Right lobe of liver (tissue), 6 donors: ENCODE data around the gene ADRM1. TPM values are rescaled to one million over a fixed set of nuclear protein-coding genes. Genes with fewer than 3 reads are reported as not detected.

Experiments used
- ATAC-seq, 4 donors: fragments of 200-7000 bp; cut with Tn5 transposase; one replicate each; pipeline ENCODE4 v1.9.1; 2020; ENCODE audit warnings: mild to moderate bottlenecking in 4 of 4, moderate library complexity in 4 of 4
- DNase-seq, 3 donors: peaks; one replicate each; pipeline ENCODE4 v3.0.0-alpha.2; 2020
- H3K27ac ChIP-seq, 3 donors: fragments of 200-600 bp; one replicate each; pipeline ENCODE4 v1.8.0; 2022
- H3K27me3 ChIP-seq, 2 donors: fragments of 200-600 bp; one replicate each; pipeline ENCODE4 v1.8.0; 2022
- H3K36me3 ChIP-seq, 4 donors: fragments of 200-600 bp; sonication (generic) in 1 of 4; one replicate each; pipeline versions ENCODE4 v1.5.1 to v1.8.0; 2017 to 2022; ENCODE audit warnings: control low read depth in 1 of 4
- H3K4me1 ChIP-seq, 4 donors: fragments of 200-600 bp; sonication (generic) in 1 of 4; one replicate each; pipeline versions ENCODE4 v1.5.1 to v1.8.0; 2017 to 2022; ENCODE audit warnings: control low read depth in 1 of 4
- H3K4me3 ChIP-seq, 3 donors: fragments of 200-600 bp; one replicate each; pipeline ENCODE4 v1.8.0; 2022
- H3K9me3 ChIP-seq, 4 donors: fragments of 200-600 bp; sonication (generic) in 1 of 4; one replicate each; pipeline versions ENCODE4 v1.5.1 to v1.8.0; 2017 to 2022; ENCODE audit warnings: control low read depth in 1 of 4
- POLR2A ChIP-seq: fragments of 450-650 bp; IDR thresholded peaks from one replicate; pipeline ENCODE4 v1.6.1; 2017; ENCODE audit warnings: antibody characterized with exemption, mild to moderate bottlenecking
- WGBS: methylation state at CpG from one replicate; pipeline ENCODE4 v1.1.6; 2018; ENCODE audit warnings: low coverage, low lambda C conversion rate; ENCODE audit not compliant: insufficient coverage; ENCODE audit errors: missing lambda C conversion rate; 5-methylcytosine and 5-hydroxymethylcytosine counted together
- intact Hi-C, 2 donors: fragments of 100-400 bp; cut with DNase I; formaldehyde crosslinking; loops; one replicate each; pipeline versions ENCODE4 v1.11.2 to v1.14.1; 2022
- total RNA-seq, 6 experiments: library from RNA; depleted of rRNA in 2 of 6; stranded (reverse); fragments of >200 nt in 2 of 6; fragmentation: NEBNext Ultra II Directional in 3 of 6; extraction: Animal tissue kit (Norgen Biotek cat#: 25700) in 3 of 6; gene quantifications; one replicate each; pipeline versions ENCODE4 v1.1.0 to v1.2.4, GENCODE V29; 2016 to 2023
- TF ChIP-seq, protein P1 (sequence below), 4 donors: fragments of 200-600 bp in 3 of 4; fragments of 450-650 bp in 1 of 4; IDR thresholded peaks; one replicate each; pipeline versions ENCODE4 v1.5.1 to v1.8.0; 2016 to 2022; ENCODE audit warnings: antibody characterized with exemption in 4 of 4, mild to moderate bottlenecking in 2 of 4
- donor health status: DM: no; HTN: yes; CAD: no.
- donor health status: DM: no; HTN: no; CAD: no.
- donor health status: DM: no; HTN: no; CAD: no.
- donor health status: DM: no; HTN: yes; CAD: no.
- donor health status: DM: no; HTN: yes; CAD: no.

Gene ADRM1
- total RNA-seq, 6 experiments from 2014 or later = 49.5 to 139 (median 55.7) TPM

DNA sequence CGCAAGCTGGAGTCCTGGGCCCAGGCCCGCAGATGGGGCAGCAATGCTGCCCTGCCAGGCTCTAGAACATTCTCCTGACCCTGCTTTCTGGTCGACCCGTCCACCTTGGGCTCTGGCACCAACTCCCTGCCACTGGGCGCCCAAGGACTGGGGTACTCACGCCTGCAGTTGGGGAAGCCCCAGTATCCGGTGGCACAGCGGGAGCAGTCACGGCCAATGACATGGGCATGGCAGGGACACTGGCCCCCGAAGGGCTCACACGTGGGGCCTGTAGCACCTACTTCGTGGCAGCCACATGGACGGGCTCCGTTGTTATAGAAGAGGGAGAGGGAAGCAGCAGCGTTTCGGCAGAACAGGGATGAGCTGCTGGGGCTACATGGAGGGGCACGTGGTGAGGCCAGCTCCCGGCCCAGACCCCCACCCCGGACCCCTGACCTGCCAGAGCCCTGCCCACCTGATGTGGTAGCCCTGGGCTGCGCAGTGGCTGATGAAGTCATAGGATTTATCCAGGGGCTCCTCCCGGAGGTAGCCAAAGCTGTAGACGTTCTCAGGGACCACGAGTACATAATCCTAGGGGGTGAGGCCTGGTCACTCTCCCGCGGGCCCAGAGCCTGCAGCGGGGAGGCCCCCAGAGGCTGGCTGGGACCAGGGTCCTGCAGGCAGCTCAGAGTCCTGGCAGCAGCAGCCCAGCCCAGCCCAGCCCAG, 26.0 kb downstream of the ADRM1 start:
- ATAC-seq = no peak

DNA sequence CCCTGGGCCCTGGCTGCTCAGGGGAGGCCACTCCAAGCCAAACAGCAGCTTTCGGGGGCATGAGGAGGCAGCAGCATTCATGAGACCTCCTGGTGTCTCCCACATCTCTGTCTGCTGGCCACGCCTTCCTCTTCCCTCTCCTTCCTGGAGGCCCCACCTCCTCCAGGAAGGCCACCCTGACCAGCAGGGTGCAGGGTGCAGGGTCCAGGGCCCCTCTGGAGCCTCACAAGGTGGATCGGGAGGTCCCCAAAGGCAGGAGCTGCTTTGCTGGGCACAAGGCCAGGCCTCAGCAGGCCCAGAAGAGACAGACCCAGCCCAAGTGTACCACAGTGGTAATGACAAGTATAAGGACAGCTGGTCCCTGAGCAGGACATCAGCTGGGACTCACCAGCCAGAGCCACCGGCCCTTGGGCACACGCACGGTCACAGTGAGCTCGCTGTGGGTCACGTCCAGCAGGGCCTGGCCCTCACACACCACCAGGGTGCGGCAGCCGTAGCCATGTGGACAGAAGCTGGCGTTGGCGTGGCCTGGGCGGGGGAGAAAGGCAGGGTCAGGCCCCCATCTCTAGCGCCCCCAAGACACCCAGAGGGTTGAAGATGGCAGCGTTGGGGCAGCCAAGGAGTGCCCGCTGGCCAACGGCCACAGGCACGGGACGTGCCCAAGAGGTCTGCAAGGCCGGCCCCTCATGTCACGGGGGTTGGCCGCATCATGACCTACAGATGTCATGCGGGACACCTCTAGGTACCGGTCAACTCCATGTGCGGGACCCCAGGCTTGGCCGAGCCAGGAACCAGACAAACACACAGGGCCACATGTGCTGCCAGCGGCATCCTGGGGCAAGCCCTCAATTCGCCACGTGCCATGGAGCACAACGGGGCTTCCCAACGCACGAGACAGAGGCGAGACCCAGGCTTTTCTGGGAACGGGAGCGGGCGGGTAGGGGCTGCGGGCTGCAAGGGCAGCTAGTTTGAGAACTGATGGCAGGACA, 26.9 kb downstream of the ADRM1 start:
- 80% methylated on average over 1 of the region's 37 CpGs for WGBS
- H3K27me3 ChIP-seq = no peaks in the 10 kb centered on the region
- no peak overlapping the region for H3K4me3 ChIP-seq
- ATAC-seq (no peak), DNase-seq (no peak)
- no peak overlapping the region for H3K27ac ChIP-seq
- H3K4me1 ChIP-seq = no peaks in the 10 kb centered on the region
- TF ChIP-seq POLR2A = no peak
- TF ChIP-seq, protein P1, sequence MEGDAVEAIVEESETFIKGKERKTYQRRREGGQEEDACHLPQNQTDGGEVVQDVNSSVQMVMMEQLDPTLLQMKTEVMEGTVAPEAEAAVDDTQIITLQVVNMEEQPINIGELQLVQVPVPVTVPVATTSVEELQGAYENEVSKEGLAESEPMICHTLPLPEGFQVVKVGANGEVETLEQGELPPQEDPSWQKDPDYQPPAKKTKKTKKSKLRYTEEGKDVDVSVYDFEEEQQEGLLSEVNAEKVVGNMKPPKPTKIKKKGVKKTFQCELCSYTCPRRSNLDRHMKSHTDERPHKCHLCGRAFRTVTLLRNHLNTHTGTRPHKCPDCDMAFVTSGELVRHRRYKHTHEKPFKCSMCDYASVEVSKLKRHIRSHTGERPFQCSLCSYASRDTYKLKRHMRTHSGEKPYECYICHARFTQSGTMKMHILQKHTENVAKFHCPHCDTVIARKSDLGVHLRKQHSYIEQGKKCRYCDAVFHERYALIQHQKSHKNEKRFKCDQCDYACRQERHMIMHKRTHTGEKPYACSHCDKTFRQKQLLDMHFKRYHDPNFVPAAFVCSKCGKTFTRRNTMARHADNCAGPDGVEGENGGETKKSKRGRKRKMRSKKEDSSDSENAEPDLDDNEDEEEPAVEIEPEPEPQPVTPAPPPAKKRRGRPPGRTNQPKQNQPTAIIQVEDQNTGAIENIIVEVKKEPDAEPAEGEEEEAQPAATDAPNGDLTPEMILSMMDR (IDR thresholded peaks at IDR 0.05) = no peak
- H3K36me3 ChIP-seq = peaks cover 0 to 13% (median 4%) of the 10 kb centered on the region in 4 donors
- H3K9me3 ChIP-seq = no peaks in the 10 kb centered on the region
- intact Hi-C loops = no loop called here

More for the DNA sequence above, 26.0 kb downstream of the ADRM1 start:
- intact Hi-C loops = no loop called here
- Histone ChIP-seq H3K4me3 (no peak overlapping the region), H3K4me1 (peaks cover 0 to 3% (median 0%) of the 10 kb centered on the region in 4 donors), H3K27me3 (no peaks in the 10 kb centered on the region), H3K36me3 (peaks cover 0 to 14% (median 4%) of the 10 kb centered on the region in 4 donors), H3K9me3 (no peaks in the 10 kb centered on the region), H3K27ac (no peak overlapping the region)
- TF ChIP-seq, protein P1 (IDR thresholded peaks at IDR 0.05) = no peak
- no peak for TF ChIP-seq POLR2A
- peak in 1 of 3 donors; percentile 15 for DNase-seq
- WGBS = no CpG with 5 or more reads among the region's 26 CpGs

DNA sequence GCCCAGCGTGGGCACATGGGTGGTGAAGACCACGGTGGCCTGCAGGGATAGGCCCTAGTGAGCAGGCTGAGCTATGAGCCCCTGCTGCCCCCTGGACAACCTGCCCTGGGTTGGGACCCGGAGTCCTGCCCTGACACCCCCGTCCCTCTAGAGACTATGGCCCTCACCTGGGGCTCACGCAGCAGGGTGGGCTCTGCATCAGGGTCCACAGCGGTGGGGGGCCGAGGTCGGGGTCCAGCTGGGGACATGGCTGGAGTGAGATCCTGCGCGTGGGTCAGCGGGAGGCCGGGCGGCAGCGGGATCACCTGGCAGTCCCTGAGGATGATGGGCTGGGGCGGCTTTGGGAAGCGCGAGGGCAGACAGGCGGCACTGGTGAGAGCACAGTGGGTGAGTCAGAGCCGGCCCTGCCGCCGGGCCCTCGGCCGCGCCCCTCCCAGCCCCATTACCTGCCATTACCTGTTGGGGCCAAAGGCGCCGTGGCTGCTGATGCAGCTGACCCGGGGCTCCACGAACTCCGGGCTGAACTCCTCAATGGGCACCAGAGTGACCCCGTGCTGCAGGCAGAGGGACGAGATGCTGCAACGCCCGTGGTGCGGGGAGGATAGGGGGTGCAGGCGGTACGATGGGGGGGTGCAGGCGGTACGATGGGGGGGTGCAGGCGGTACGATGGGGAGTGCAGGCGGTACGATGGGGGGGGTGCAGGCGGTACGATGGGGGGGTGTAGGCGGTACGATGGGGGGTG, 27.9 kb downstream of the ADRM1 start:
- Histone ChIP-seq H3K36me3 (peaks cover 0 to 17% (median 4%) of the 10 kb centered on the region in 4 donors), H3K27me3 (no peaks in the 10 kb centered on the region), H3K9me3 (no peaks in the 10 kb centered on the region), H3K27ac (no peak overlapping the region), H3K4me1 (no peaks in the 10 kb centered on the region), H3K4me3 (no peak overlapping the region)
- DNase-seq (no peak), ATAC-seq (no peak)
- 90% methylated on average over 13 of the region's 46 CpGs for WGBS
- TF ChIP-seq POLR2A = no peak
- TF ChIP-seq, protein P1 (IDR thresholded peaks at IDR 0.05) = no peak
- intact Hi-C loops = no loop called here

DNA sequence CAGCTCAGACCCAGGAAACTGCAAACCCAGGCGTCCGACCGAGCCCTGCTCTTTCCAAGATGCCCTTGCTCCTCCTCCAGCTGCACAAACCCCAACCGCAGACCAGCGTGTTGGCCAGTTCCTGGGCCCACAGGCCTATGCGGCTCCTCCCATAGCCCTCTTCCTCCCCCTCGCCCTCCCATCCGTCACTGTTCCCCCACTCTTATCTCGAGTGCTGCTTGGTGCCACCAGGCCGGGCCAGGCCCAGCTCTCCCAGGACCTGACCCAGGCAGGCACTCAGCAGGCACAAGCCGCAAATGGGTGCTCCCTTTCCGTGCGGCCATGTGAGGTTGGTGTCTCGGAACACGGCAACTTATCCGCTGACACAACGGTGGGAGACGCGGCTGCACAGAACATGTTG, 28.6 kb downstream of the ADRM1 start:
- ATAC-seq (no peak), DNase-seq (no peak)
- peaks cover 0 to 17% (median 4%) of the 10 kb centered on the region in 4 donors for H3K36me3 ChIP-seq
- no peak for TF ChIP-seq POLR2A
- TF ChIP-seq, protein P1 (IDR thresholded peaks at IDR 0.05) = no peak
- intact Hi-C loops = no loop called here
- 100% methylated on average over 3 of the region's 19 CpGs for WGBS
- no peak overlapping the region for H3K27ac ChIP-seq
- no peaks in the 10 kb centered on the region for H3K9me3 ChIP-seq
- H3K27me3 ChIP-seq = no peaks in the 10 kb centered on the region
- no peaks in the 10 kb centered on the region for H3K4me1 ChIP-seq
- no peak overlapping the region for H3K4me3 ChIP-seq
